KOPT-K1 (cell line): ENCODE measurements around the gene SMARCD2.
A peak's percentile ranks its signal among the peaks of the same experiment; 100 is the strongest.

Source experiments
- H3K27ac ChIP-seq: fragments of 200-600 bp; sonication (generic); 2 replicates; pipeline ENCODE4 v1.5.1; 2016; ENCODE audit warnings: antibody characterized with exemption, mild to moderate bottlenecking, low read depth, low read length; ENCODE audit not compliant: poor library complexity, severe bottlenecking
- H3K36me3 ChIP-seq: fragments of 200-600 bp; sonication (generic); 2 replicates; pipeline ENCODE4 v1.5.1; 2017; ENCODE audit warnings: antibody characterized with exemption, mild to moderate bottlenecking, low read length, moderate library complexity; ENCODE audit not compliant: insufficient read depth
- H3K9me3 ChIP-seq: fragments of 200-600 bp; sonication (generic); 2 replicates; pipeline ENCODE4 v1.5.1; 2017; ENCODE audit warnings: antibody characterized with exemption, low read length, mild to moderate bottlenecking; ENCODE audit not compliant: insufficient read depth, poor library complexity, severe bottlenecking

Gene SMARCD2

GRCh38 chr17:63830904-63831491 is 11.5 kb downstream of the SMARCD2 start:
- Histone ChIP-seq H3K27ac (peak overlapping the region; percentile 65), H3K36me3 (peaks cover 78% of the 10 kb centered on the region), H3K9me3 (no peaks in the 10 kb centered on the region)

- Histone ChIP-seq H3K9me3 (no peaks in the 10 kb centered on the region), H3K36me3 (peaks cover 78% of the 10 kb centered on the region), H3K27ac (peak overlapping the region; percentile 65)
Observed at GRCh38 chr17:63830278-63830677, 12.2 kb downstream of the SMARCD2 start.

DNA sequence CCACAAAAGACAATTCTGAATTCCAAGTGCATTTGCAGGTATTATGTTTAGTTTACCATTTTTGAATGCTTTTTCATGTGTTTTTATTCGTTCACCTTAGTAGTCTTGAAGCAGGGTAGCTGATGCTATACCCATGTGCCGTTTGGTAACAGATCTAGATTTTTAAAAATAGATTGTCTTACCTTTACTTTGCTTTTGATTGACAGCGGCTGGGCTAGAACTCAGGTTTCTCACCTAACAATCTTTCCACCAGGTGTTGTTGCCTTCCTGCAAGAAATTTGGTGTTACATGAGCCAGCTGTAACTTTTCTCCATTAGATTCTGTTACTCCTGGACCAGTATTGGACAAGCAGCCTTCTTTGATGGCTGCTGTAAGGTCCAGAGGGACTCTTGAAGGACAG is 13.5 kb downstream of the SMARCD2 start:
- H3K27ac ChIP-seq: peak overlapping the region; percentile 91
- H3K36me3 ChIP-seq: peaks cover 78% of the 10 kb centered on the region

GRCh38 chr17:63827801-63828221 is 14.7 kb downstream of the SMARCD2 start:
- Histone ChIP-seq H3K27ac (peak overlapping the region; percentile 91), H3K36me3 (peaks cover 78% of the 10 kb centered on the region), H3K9me3 (no peaks in the 10 kb centered on the region)

More for the DNA sequence above, 13.5 kb downstream of the SMARCD2 start:
- H3K9me3 ChIP-seq: no peaks in the 10 kb centered on the region

- no peaks in the 10 kb centered on the region for H3K9me3 ChIP-seq
- H3K36me3 ChIP-seq: peaks cover 78% of the 10 kb centered on the region
- H3K27ac ChIP-seq: peak within 1 kb of the TSS; percentile 91
Observed at GRCh38 chr17:63827002-63827800, 15.3 kb downstream of the SMARCD2 start, which contains the start of the genes FTSJ3 and PSMC5. FTSJ3 (minus strand) TSS chr17:63827663; CDS start chr17:63826902, 761 bp downstream. PSMC5 (plus strand) TSS chr17:63827431; CDS start chr17:63827491, 60 bp downstream.

- Histone ChIP-seq H3K9me3 (no peaks in the 10 kb centered on the region), H3K27ac (peak overlapping the region; percentile 91), H3K36me3 (peaks cover 78% of the 10 kb centered on the region)
Observed at GRCh38 chr17:63826468-63827001, 15.9 kb downstream of the SMARCD2 start.

DNA sequence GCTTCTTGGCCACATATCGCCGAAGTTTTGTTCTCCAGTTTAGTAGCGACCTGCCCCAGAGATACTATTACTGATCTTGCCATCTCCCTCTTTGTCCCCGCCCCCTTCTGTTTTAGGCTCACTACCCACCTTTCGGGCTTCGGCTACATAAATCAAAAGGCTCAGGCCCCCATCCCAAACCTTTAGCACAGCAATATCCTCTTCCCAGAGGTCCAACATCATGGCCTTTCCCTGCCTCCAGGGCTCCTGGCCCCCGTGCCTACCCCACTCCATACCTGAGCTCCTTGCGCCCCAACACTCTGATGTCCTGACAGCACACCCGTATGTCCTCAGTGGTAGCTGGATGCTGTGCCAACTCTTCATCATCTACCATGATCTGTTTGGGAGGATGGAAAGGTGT is 18.1 kb downstream of the SMARCD2 start:
- H3K27ac ChIP-seq: no peak overlapping the region
- no peaks in the 10 kb centered on the region for H3K9me3 ChIP-seq
- peaks cover 78% of the 10 kb centered on the region for H3K36me3 ChIP-seq

DNA sequence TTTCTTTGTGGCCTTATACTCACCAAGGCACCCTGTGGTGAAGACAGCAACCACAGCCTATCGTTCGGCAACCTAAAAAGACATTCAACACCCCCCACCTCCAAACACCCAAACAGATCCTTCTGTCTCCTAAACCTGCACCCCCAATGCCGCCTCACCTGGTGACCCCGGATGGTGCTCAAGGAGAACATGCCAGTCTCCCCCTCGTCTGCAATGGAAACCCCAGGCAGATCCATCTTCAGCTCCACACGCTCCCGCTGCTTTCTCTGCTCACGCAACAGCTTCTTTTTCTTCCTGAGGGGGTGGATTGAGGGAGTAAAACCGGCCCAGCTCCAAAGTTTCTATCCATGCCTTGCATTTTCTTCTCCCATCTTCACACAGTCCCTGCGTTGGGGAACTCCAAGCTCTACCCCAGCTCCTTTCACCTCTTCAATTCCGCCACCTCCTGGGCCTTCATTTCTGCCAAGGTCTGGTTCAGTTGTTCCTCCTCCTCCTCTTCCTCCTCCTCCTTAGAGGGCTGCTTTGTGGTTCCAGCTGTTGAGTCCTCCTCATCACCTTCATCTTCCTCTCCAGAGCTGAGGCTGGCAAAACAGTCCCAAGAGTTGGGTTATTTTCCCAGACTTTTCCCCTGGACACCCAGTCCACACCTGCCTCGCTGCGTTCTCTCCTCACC is 18.7 kb downstream of the SMARCD2 start:
- H3K27ac ChIP-seq: peak overlapping the region; percentile 2

GRCh38 chr17:63822537-63822936 is 19.9 kb downstream of the SMARCD2 start:
- H3K27ac ChIP-seq: peak overlapping the region; percentile 77
- peaks cover 86% of the 10 kb centered on the region for H3K36me3 ChIP-seq
- no peaks in the 10 kb centered on the region for H3K9me3 ChIP-seq

More for the DNA sequence above, 18.7 kb downstream of the SMARCD2 start:
- Histone ChIP-seq H3K36me3 (peaks cover 78% of the 10 kb centered on the region), H3K9me3 (no peaks in the 10 kb centered on the region)

DNA sequence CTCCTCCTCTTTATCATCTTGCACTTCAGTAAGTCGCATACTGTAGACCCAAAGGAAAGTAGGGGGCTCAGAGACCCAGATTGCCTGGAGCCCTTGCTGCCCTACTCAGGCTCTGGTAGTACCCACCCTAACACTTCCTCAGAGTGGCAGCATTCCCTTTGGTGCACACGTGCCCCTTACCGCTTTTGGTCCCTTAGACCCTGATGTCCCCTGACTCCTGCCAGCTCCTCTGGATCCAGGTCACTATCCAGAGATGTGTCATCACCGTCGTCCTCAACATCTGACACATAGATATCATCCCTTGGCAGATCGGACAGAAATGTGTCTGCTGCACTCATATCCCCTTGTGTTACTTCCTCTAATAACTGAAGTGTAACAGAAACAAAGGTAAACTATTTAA is 20.7 kb downstream of the SMARCD2 start:
- H3K27ac ChIP-seq: peak overlapping the region; percentile 77
- peaks cover 93% of the 10 kb centered on the region for H3K36me3 ChIP-seq
- no peaks in the 10 kb centered on the region for H3K9me3 ChIP-seq

DNA sequence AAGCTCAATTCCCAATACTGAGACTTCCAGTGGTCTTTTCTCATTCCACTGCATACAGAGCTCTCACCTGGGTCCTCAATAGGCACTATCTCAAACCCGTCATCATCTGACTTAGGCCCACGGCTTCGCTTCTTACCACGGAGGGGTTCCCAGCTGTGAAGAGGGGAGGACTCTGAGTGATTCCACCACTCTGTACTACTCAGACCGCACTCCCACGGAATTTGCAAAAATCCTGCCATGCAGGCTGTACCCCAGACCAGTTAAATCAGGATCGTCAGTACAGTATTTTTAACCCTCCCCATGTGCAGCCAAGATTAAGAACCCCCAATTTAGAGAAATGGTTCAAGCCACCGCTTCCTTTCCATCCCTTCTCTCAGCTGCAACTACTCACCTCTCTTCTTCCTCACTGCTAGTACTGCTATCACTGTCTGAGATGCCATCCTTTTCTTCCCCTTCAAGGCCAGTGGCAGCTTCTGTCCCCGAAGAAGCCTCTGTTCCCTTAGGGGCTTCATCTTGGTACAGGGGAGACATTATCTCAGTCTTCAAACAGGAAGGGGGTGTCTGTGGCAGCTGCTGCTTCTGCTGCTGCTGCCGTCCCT is 21.4 kb downstream of the SMARCD2 start:
- Histone ChIP-seq H3K36me3 (peaks cover 100% of the 10 kb centered on the region), H3K27ac (peak overlapping the region; percentile 77), H3K9me3 (no peaks in the 10 kb centered on the region)

DNA sequence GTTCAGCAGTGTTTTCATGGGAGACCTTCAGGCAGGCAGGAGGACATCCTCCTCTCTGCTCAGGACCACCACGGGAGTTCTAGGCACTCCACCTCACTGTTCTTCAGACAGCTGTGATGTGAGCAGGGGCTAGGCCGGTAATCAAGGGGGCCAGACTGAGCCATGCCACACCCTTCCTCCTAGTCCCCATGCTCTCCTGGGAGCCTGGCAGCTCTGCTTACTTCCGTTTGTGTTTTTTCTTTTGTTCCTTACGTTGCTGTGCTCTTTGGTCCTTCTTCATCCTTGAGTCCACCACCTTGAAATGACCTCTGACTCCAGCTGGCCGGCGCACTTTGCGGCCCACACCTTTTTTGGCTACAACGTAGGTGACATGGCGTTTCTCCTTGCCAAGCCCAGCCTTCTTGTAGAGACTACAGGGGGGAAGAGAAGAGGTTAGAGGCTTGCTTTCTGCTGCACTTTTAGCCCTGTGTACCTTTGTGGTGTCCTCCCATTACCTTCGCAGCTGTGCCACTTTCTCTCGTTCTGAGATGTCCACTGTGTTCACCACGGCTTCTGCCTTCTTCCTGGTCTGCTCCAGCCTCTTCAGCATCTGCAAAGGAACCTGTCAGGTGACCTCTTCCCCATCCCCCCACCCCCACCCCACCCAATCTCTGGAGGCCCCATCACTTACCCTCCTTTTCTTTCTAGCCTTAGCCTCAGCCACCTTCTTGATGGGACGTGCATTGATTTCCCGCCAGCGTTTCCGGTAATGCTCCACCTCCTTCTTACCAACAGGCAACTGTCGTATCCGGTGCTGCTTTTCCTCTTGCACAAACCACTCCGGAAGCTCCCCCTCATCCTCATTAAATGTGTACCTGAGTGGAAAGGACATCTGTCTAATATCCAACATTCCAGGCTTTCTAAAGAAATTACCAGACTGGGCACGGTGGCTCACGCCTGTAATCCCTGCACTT is 22.6 kb downstream of the SMARCD2 start:
- peak overlapping the region; percentile 77 for H3K27ac ChIP-seq
- peaks cover 100% of the 10 kb centered on the region for H3K36me3 ChIP-seq
- no peaks in the 10 kb centered on the region for H3K9me3 ChIP-seq

GRCh38 chr17:63819131-63819530 is 23.4 kb downstream of the SMARCD2 start:
- Histone ChIP-seq H3K27ac (peak overlapping the region; percentile 77), H3K9me3 (no peaks in the 10 kb centered on the region), H3K36me3 (peaks cover 100% of the 10 kb centered on the region)
